PFSK-1 (cell line): ENCODE measurements around the gene IGSF21.

Experiments used
- FOXP2 ChIP-seq: optimal IDR thresholded peaks from 2 replicates; pipeline ENCODE3; 2011; ENCODE audit warnings: borderline replicate concordance, control low read depth, inconsistent platforms; ENCODE audit not compliant: insufficient read depth; ENCODE audit errors: extremely low read length, extremely low read depth
- POLR2AphosphoS5 ChIP-seq: IDR thresholded peaks from 2 replicates; pipeline ENCODE4 v1.6.1; 2012; ENCODE audit warnings: low read depth, mild to moderate bottlenecking, control low read depth, low read length, moderate library complexity
- TAF1 ChIP-seq: IDR thresholded peaks from 2 replicates; pipeline ENCODE4 v1.6.1; 2012; ENCODE audit warnings: low read length, control low read depth, borderline replicate concordance; ENCODE audit not compliant: insufficient read depth
- TF ChIP-seq, protein P1 (sequence below), 2 experiments: IDR thresholded peaks; 2 replicates each; pipeline versions ENCODE4 v1.6.1 to v1.8.0; 2011 to 2012; ENCODE audit warnings: low read depth in 2 of 2, low read length in 2 of 2, control low read depth in 1 of 2, inconsistent platforms in 1 of 2, mild to moderate bottlenecking in 1 of 2, moderate library complexity in 1 of 2; ENCODE audit not compliant: insufficient read depth in 1 of 2

DNA sequence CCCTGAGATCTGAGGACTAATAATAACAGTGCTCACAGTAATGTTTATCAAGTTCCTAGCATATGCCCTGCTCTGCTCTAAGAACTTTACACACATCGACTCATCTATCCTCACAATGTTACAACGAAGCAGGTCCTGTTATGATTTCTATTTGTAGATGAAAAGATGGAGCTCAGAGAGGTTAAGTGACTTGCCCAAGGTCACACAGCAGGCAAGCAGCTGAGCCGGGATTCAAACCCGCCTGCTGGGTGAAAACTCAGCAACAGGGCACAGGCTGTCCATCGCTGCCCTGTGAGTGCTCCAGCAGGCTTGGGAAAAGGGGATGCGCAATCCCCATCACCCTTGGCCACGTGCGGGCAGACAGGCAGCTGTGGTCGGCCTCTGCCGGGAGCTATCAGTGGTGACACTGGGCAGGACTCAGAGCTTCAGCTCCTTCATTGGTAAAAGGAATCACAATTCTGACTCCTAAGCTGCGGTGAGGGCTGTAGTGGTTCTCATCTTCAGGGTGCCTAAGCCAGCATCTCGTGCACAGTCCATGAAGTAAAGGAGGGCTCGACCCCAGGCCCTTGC, 199.8 kb downstream of the IGSF21 start:
- no peak for TF ChIP-seq POLR2AphosphoS5
- TF ChIP-seq, protein P1, sequence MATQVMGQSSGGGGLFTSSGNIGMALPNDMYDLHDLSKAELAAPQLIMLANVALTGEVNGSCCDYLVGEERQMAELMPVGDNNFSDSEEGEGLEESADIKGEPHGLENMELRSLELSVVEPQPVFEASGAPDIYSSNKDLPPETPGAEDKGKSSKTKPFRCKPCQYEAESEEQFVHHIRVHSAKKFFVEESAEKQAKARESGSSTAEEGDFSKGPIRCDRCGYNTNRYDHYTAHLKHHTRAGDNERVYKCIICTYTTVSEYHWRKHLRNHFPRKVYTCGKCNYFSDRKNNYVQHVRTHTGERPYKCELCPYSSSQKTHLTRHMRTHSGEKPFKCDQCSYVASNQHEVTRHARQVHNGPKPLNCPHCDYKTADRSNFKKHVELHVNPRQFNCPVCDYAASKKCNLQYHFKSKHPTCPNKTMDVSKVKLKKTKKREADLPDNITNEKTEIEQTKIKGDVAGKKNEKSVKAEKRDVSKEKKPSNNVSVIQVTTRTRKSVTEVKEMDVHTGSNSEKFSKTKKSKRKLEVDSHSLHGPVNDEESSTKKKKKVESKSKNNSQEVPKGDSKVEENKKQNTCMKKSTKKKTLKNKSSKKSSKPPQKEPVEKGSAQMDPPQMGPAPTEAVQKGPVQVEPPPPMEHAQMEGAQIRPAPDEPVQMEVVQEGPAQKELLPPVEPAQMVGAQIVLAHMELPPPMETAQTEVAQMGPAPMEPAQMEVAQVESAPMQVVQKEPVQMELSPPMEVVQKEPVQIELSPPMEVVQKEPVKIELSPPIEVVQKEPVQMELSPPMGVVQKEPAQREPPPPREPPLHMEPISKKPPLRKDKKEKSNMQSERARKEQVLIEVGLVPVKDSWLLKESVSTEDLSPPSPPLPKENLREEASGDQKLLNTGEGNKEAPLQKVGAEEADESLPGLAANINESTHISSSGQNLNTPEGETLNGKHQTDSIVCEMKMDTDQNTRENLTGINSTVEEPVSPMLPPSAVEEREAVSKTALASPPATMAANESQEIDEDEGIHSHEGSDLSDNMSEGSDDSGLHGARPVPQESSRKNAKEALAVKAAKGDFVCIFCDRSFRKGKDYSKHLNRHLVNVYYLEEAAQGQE (IDR thresholded peaks at IDR 0.05; ENCODE audit: insufficient read depth in 1 of 2, low read depth in 2 of 2, low read length in 2 of 2), result no peak
- no peak for TF ChIP-seq TAF1
- no peak for TF ChIP-seq FOXP2
